PC-9 (cell line): ENCODE data around the gene RRM2. TPM values are rescaled to one million over a fixed set of nuclear protein-coding genes. Genes with fewer than 3 reads are reported as not detected.

ENCODE experiments used
- BruUV-seq: library from RNA; stranded (reverse); fragments of 400-500 nt; replicated peaks from 2 replicates; lab custom pipeline; 2021; lab: Mats Ljungman, UMichigan
- CTCF ChIA-PET: fragments of 300-600 bp; sonication (Branson Sonifier 250); formaldehyde crosslinking; loops from one replicate; lab custom pipeline; 2022; ENCODE audit warnings: antibody characterized with exemption; lab: Charles Lee
- POLR2A ChIA-PET: fragments of 300-600 bp; sonication (Branson Sonifier 250); formaldehyde crosslinking; loops from one replicate; lab custom pipeline; 2022; ENCODE audit warnings: antibody characterized with exemption; ENCODE audit not compliant: unreplicated experiment; lab: Charles Lee
- DNase-seq, 2 experiments: peaks; one replicate each; pipeline versions ENCODE4 v3.0.0 to v3.0.0-alpha.2; 2015 to 2022; ENCODE audit warnings: mixed read lengths in 1 of 2
- H2AFZ ChIP-seq: fragments of 200-600 bp; sonication (generic); 2 replicates; pipeline ENCODE4 v1.8.1; 2017; ENCODE audit warnings: antibody characterized with exemption
- H3F3A ChIP-seq: fragments of 200-600 bp; sonication (generic); 2 replicates; pipeline ENCODE4 v1.8.1; 2017; ENCODE audit warnings: antibody characterized with exemption, mild to moderate bottlenecking, low read depth; ENCODE audit not compliant: insufficient read depth
- H3K27ac ChIP-seq: fragments of 200-600 bp; sonication (generic); 2 replicates; pipeline ENCODE4 v1.6.1; 2016; ENCODE audit warnings: mixed run types
- H3K27me3 ChIP-seq: fragments of 200-600 bp; sonication (generic); 2 replicates; pipeline ENCODE4 v1.6.1; 2016; ENCODE audit warnings: low read depth, mixed run types; ENCODE audit not compliant: insufficient read depth
- H3K36me3 ChIP-seq: fragments of 200-600 bp; sonication (generic); 2 replicates; pipeline ENCODE4 v1.6.1; 2016; ENCODE audit warnings: low read depth, mixed run types
- H3K4me1 ChIP-seq: fragments of 200-600 bp; sonication (generic); replicated peaks from 2 replicates; pipeline ENCODE4 v1.6.1; 2016; ENCODE audit warnings: mixed run types; ENCODE audit not compliant: insufficient read depth
- H3K4me2 ChIP-seq: fragments of 200-600 bp; sonication (generic); 2 replicates; pipeline ENCODE4 v1.6.1; 2017; ENCODE audit warnings: mixed run types
- H3K4me3 ChIP-seq: fragments of 200-600 bp; sonication (generic); 2 replicates; pipeline ENCODE4 v1.6.1; 2016; ENCODE audit warnings: mixed run types
- H3K79me2 ChIP-seq: fragments of 200-600 bp; sonication (generic); 2 replicates; pipeline ENCODE4 v1.6.1; 2017; ENCODE audit warnings: low read depth, mixed run types
- H3K9me2 ChIP-seq: fragments of 200-600 bp; sonication (generic); 2 replicates; pipeline ENCODE4 v1.8.1; 2017; ENCODE audit warnings: mild to moderate bottlenecking; ENCODE audit not compliant: insufficient read depth
- H3K9me3 ChIP-seq: fragments of 200-600 bp; sonication (generic); 2 replicates; pipeline ENCODE4 v1.8.1; 2016; ENCODE audit warnings: low read depth; ENCODE audit not compliant: insufficient read depth
- H4K20me1 ChIP-seq: fragments of 200-600 bp; sonication (generic); 2 replicates; pipeline ENCODE4 v1.8.1; 2017; ENCODE audit not compliant: insufficient read depth
- CTCF ChIP-seq: fragments of 200-600 bp; sonication (generic); conservative IDR thresholded peaks from 2 replicates; pipeline ENCODE4 v1.6.1; 2017; ENCODE audit warnings: mixed run types, antibody characterized with exemption, mild to moderate bottlenecking, moderate library complexity
- EZH2 ChIP-seq: fragments of 200-600 bp; sonication (generic); IDR thresholded peaks from 2 replicates; pipeline ENCODE4 v1.8.0; 2017; ENCODE audit warnings: antibody characterized with exemption, low read depth
- intact Hi-C: fragments of 100-400 bp; cut with micrococcal nuclease; formaldehyde crosslinking; loops from one replicate; pipeline ENCODE4 v1.10.0; 2022; ENCODE audit not compliant: unreplicated experiment
- total RNA-seq: library from RNA; stranded (reverse); gene quantifications from 2 replicates; pipeline ENCODE4 v1.2.3, GENCODE V29; 2021

The RRM2 gene
- total RNA-seq, 1 experiment from 2014 or later = 105 TPM

GRCh38 chr2:10085668-10086059 lies 36.9 kb upstream of the RRM2 start:
- BruUV-seq = no TSS peak

GRCh38 chr2:10086950-10087349 lies 35.6 kb upstream of the RRM2 start:
- no peak for DNase-seq
- intact Hi-C loops = no loop called here
- Histone ChIP-seq H4K20me1 (no peaks in the 10 kb centered on the region), H3K4me2 (no peak overlapping the region), H3K79me2 (no peaks in the 10 kb centered on the region), H3K27me3 (peaks cover 17% of the 10 kb centered on the region), H3K4me3 (no peak overlapping the region), H3K9me3 (no peaks in the 10 kb centered on the region), H3K9me2 (no peaks in the 10 kb centered on the region), H3K4me1 (no peaks in the 10 kb centered on the region), H3K36me3 (no peaks in the 10 kb centered on the region), H2AFZ (no peak overlapping the region), H3F3A (no peaks in the 10 kb centered on the region), H3K27ac (no peak overlapping the region)
- TF ChIP-seq EZH2 (no peak), CTCF (no peak)
- ChIA-PET POLR2A (interaction anchor here (0.6 kb wide), 1 partner anchor 400 kb away, joined by 3 read pairs; no protein-coding TSS in a partner anchor), CTCF (no interaction called here)
- no TSS peak for BruUV-seq

More at GRCh38 chr2:10085668-10086059, 36.9 kb upstream of the RRM2 start:
- intact Hi-C loops = no loop called here
- no peaks in the 10 kb centered on the region for H3F3A ChIP-seq
- no peaks in the 10 kb centered on the region for H3K36me3 ChIP-seq
- no peaks in the 10 kb centered on the region for H4K20me1 ChIP-seq
- no peak overlapping the region for H3K4me3 ChIP-seq
- no peak for DNase-seq
- ChIA-PET CTCF (interaction anchor here (1.3 kb wide), 1 partner anchor 12 kb away, joined by 4 read pairs; no protein-coding TSS in a partner anchor), POLR2A (no interaction called here)
- no peak overlapping the region for H3K4me2 ChIP-seq
- H2AFZ ChIP-seq = no peak overlapping the region
- TF ChIP-seq EZH2 = no peak
- no peak for TF ChIP-seq CTCF
- H3K79me2 ChIP-seq = no peaks in the 10 kb centered on the region
- no peaks in the 10 kb centered on the region for H3K9me3 ChIP-seq
- H3K9me2 ChIP-seq = no peaks in the 10 kb centered on the region
- peaks cover 17% of the 10 kb centered on the region for H3K27me3 ChIP-seq
- H3K27ac ChIP-seq = no peak overlapping the region
- no peaks in the 10 kb centered on the region for H3K4me1 ChIP-seq

GRCh38 chr2:10087360-10087759 lies 35.2 kb upstream of the RRM2 start:
- Histone ChIP-seq H3K27ac (no peak overlapping the region), H4K20me1 (no peaks in the 10 kb centered on the region), H3K4me2 (no peak overlapping the region), H3K27me3 (peaks cover 17% of the 10 kb centered on the region), H3K9me2 (no peaks in the 10 kb centered on the region), H3F3A (no peaks in the 10 kb centered on the region), H3K36me3 (no peaks in the 10 kb centered on the region), H3K4me1 (no peaks in the 10 kb centered on the region), H2AFZ (no peak overlapping the region), H3K79me2 (no peaks in the 10 kb centered on the region), H3K9me3 (no peaks in the 10 kb centered on the region), H3K4me3 (no peak overlapping the region)
- no peak for DNase-seq
- ChIA-PET POLR2A (no interaction called here), CTCF (interaction anchor here (0.6 to 1.0 kb wide), 2 partner anchors 15 to 291 kb away, joined by 3 read pairs; no protein-coding TSS in a partner anchor)
- intact Hi-C loops = no loop called here
- no peak for TF ChIP-seq CTCF
- no peak for TF ChIP-seq EZH2
- no TSS peak for BruUV-seq
